T-helper 2 cell (primary cell): ENCODE measurements around the gene FAM168A.
A peak's percentile ranks its signal among the peaks of the same experiment; 100 is the strongest.
"Not testable (repeated sequence)": the region's sequence is repeated elsewhere in the genome, so short reads cannot be mapped to it uniquely, and the experiment has no call there.

Experiments used
- DNase-seq, 5 experiments: peaks; one replicate each; pipeline versions ENCODE4 v3.0.0 to v3.0.0-alpha.2; 2012 to 2022

The FAM168A gene

DNA sequence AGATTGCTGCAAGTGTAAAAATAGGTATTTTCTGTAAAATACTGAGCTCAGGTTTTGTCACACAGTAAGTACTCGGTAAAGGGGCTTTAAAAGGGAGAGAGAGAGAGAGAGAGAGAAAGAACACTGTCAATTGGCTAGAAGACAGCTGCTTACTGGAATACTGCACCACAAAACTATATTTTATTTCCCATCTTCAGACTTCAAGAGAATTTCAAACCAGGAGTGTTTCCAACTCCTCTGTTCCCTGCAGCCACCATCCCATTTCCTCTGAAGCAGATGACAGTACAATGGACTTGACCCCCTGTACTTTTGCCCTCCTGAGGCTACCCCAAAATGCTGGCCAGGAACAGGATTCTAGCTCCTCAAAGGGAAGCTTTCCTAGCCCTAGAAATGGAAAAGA, 132.0 kb downstream of the FAM168A start:
- no peak for DNase-seq

DNA sequence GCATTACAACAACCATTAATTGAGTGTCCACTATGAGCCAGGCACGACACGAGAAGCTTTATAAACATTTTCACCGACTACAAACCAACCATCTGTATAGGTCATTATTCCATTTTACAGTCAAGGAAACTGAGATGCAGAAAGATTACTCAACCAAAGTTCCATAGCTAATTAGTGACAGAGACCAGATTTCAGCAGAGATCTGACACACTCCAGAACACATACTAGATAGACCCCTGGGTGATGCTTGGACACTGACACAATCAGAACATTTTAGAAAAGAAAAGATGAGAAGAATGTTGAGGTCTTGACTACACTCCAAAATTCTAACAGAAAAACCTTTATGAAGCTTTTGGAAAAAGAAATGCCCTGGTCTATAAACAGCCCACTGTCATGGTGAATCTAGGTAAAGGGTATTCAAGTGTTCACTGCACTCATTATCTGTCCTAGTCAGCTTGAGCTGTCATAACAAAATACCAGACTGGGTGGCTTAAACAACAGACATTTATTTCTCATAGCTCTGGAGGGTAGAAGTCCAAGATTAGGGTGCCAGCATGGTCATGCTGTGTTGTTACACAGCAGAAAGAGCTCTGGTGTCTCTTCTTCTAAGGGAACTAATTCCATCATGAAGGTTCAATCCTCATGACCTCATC, 132.8 kb downstream of the FAM168A start:
- DNase-seq = no peak

DNA sequence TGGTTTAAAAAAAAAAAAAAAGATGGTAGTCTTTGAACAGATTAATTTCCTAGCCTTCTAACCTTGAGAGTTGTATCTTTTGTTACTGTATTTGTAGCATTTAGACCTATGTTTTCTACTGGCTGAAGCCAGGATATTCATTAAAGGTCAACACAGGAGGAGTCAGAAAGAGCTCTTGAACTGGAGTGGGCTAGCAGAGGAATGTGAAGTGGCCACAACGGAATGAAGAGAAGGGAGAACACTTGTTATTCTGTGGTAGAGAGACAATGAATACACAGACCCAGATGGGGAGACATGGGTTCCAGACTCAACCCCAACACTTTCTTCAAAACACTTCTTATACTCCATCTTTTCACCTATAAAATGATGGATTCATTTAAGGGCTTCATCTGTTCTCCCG, 133.6 kb downstream of the FAM168A start:
- no peak for DNase-seq

DNA sequence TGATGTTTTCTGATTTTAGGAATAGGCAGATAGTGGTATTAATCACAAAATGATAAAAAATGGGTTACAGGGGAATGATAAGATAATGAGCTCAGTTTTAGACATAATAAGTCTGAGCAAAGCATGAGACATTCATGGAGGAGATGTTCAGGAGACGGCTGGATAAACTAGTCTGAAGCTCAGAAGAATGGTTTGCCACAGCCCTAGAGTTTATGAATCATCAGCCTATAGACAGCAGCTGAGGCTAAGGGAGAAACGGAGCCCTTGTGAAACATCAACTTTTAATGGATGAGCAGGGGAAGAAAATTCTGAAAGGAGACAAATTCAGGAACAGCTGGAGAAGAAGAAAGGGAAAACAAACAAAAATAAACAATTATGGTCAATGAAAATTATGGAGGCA, 134.6 kb downstream of the FAM168A start:
- no peak for DNase-seq

DNA sequence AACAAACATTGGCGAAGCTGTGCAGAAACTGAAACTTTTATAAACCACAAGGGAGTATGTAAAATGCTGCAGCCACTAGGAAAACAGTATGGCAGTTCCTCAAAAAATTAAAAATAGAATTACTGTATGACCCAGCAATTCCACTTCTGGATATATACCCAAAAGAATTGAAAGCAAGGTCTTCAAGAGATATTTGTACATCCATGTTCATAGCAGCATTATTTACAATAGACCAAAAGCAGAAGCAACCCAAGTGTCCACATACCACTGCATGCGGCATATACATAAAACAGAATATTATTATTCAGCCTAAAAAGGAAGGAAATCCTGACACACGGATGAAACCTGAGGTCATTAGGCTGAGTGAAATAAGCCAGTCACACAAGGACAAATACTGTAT, 135.9 kb downstream of the FAM168A start:
- no peak for DNase-seq

DNA sequence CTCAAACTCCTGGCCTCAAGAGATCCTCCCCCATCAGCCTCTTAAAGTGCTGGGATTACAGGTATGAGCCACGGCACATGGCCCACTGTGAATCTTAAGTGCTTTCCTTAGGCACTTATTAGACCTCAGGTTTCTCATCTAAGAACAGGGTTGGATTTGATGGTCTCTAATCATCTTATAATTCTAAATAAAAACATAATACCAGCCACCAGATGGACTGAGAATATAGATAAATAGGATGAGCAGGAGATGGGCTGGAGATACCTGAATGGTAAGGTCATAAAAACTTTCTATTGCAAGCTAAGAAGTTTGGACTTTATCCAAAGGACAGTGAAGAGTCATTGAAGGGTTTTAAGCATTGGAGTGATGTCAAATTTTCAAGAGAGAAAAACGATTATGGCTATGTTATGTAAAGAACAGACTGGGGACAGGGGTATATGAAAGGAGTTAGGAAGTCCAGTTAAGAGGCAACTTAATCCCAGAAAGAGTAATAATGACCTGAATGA, 136.5 kb downstream of the FAM168A start:
- DNase-seq = no peak

DNA sequence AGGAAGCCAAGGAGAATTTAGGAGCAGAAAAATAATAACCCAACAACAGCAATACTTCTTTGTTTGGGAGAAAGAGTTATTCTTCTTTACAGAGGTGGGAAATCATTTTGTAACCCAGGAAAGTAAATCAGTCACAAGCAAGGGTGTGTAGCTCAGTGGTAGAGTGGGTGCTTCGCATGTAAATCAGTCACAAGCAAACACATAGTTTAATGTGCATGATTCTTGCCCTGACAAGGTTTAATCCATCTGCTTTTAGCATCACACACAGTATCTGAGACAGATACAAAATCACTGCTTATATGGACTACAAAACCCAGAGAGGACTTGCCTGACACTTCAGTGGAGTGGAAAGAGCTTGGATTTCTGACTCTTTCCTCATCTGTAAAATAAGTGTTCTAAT, 139.7 kb downstream of the FAM168A start:
- DNase-seq = no peak

DNA sequence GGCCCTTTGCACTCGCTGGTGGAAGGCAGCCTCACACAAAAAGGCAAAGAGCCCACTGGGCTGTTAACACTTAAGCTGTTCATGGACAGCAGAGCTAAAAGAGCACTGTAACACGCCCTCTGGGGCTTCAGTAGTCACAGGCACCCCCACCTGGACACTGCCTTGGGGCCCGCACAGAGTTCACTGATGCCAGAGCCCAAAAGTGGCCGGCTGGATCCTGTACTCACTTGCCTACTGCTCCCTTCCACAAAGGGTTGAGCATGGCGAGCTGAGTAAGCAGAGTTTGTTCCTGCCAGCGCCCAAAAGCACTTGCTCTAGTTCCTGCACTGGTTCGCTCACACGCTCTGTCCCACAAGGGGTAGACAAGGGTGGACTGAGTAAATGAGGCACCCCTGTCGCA, 142.9 kb downstream of the FAM168A start:
- no peak for DNase-seq

DNA sequence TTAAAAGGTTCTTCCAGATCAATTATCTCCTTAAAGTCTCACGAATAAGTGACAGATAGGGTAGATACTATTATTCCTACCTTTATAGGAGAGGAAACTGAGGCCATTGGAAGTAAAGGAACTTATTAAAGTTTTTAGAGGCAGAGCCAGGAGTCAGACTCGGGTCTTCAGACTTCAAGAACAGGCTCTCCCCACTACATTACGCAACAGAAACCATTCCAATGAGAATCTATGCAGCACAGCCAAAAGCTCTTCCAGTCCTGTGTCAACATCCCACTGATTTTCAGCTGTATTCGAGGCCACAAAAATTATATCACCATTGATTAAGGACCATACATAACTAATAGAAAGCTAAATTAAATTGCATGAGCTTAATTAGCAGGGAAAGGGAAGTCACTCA, 144.3 kb downstream of the FAM168A start:
- DNase-seq = no peak

DNA sequence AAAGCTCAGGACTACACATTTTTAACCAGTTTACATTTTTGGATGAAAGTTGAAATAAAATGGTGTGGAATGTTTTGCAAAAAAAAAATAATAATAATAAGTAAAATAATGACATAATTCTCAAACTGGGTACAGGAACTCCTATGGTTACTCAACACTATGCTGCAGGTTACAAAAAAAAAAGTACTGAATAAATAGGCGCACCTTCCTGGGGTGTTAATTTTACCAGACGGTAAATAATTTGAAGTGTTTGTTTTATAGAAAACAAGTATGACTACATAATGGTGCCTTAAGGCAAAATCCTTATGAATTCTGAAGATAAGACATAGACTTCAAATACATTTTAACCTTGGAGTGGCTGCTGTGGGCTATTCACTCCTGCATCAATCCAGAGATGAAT, 145.2 kb downstream of the FAM168A start:
- no peak for DNase-seq

DNA sequence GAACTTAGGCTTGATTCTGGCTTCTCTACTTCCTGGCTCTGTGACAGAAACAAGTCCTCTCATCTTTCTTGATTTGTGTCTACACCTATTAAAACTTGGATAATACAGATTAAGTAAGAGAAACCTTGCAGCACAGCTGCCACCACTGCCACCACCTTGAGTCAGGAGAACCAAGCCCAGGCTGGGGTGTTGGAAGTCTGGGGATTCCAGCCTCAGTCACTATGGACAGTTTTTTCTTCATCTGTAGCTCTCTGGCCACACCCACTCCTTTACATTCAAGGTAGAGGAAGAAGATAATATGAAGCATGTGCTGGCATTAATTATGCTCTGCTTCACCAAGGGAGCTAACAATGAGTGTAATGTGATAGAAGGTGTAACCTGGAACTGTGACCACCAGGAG, 146.0 kb downstream of the FAM168A start:
- no peak for DNase-seq

DNA sequence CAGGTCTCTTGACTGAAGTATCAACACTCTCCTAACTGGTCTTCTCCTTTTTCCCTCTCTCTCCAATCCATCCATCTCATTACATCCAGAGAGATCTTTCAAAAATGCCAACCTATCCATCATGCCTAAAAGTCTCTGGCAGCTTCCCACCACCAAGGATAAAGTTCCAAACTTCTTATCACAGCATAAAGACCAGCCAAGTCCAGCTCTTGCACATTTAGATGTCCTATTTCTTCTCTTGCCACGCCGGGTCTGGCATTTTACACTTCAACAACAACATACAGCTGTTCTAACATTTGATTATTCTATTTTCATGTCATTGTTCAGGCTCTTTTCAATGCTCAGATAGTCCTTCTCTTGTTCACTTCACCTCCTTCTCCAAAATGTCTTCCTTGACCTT, 151.1 kb downstream of the FAM168A start:
- DNase-seq = no peak

DNA sequence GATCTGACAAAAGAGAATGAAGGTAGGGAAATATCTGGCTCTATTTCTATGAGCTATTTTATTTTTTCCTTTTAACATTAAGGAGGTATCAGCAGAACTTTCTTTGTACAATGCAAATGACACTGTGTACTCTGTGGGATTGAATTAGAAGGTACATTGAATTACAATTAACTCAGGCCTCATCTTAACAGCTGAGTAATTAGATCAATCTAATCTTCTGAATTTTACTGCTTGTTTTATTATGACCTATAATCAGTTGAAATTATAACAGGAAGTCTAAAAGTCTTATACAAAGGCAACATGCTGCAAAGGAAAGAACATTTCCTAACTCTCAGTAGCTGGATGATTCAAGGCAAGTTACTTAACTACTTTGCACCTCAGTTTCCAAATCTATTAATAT, 151.9 kb downstream of the FAM168A start:
- no peak for DNase-seq

DNA sequence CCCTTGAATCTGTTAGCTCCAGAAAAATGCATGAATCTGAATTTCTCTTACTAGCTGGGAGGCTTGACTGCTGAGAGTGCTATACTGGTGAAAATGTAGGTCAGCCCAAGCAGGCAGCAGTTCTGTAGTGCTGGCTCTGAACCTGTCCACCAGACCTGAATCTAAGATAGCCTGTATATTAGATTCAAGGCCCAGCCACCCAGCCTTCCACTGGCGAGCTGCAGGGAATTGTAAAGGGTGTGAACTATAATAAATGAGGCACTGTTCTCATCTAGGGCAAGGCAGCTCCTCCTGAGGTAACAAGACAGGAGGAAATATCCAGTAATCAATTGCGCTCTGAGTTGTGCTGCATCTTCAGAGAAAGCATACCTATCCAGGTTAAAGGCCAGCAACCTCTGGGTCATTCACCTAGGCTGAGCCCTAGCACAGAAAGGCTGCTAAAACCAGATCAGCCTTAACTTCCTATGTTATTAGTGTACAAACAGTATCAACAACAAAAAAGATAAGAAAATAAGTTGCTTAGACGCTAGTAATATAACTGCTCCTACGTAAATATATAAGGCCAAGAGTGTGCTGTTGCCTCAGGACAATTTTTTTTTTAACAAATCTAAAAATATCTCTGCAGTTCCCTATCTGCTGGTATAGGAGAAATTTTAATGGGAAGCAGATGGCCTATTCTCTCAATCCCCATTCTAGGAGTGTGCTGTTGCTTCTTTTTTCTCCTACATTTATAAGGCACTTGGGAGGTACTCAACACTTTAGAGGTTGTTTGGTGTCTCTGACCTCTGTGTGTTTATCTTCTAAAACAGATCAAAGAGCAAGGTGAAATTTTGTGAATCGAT, 158.7 kb downstream of the FAM168A start:
- DNase-seq = no peak

DNA sequence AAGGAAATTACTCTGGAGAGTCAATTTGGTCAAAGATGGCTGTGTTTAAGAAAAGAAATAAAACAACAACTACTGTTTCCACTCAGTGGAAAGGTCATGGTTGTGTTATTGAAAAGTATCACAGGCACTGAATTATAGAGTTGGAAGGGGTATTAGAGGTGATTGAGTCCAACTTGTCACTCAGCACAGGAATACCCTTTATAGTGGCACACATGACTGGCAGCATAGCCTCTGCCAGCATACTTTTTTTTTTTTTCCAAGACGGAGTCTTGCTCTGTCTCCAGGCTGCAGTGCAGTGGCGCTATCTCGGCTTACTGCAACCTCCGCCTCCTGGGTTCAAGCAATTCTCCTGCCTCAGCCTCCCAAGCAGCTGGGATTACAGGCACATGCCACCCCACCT, 161.1 kb downstream of the FAM168A start:
- DNase-seq = not testable (repeated sequence)

DNA sequence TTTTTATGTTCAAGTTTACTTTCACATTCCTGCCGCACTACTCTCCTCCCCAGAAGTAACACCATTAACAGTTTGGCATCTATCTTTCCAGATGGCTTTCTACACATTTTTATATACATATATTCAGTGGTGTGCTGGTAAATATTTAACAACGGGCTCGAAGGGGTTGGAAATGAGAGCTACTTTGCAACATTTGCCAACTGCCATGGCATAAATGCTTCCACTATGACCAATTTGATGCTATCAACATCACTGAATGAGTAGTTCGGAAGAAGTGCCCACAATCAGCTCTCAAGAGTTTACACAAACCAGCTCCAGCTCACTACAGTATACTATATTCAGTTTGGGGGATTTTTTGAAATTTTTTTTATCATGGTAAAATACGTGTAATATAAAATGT, 166.5 kb downstream of the FAM168A start:
- DNase-seq = peak in 1 of 5 experiments; percentile 93

DNA sequence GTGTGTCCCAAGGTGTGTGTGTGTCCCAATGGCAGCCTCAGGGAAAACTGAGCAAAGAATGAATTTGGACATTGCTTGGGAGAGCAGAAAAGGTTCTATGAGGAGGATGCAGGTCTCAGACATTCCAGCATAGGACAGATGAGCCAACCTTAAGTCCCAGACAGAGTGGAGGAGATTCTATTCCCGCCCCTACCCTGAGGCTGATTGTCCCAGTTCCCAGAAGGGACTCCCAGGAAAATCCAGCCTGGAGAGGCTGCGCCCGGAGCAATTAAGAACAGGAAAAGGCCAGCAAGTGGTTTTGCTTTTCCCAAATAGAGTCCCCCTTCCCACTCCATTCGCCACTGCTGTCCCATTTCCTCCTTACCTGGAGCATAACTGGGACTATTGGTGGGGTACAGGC, 167.6 kb downstream of the FAM168A start:
- DNase-seq = no peak

DNA sequence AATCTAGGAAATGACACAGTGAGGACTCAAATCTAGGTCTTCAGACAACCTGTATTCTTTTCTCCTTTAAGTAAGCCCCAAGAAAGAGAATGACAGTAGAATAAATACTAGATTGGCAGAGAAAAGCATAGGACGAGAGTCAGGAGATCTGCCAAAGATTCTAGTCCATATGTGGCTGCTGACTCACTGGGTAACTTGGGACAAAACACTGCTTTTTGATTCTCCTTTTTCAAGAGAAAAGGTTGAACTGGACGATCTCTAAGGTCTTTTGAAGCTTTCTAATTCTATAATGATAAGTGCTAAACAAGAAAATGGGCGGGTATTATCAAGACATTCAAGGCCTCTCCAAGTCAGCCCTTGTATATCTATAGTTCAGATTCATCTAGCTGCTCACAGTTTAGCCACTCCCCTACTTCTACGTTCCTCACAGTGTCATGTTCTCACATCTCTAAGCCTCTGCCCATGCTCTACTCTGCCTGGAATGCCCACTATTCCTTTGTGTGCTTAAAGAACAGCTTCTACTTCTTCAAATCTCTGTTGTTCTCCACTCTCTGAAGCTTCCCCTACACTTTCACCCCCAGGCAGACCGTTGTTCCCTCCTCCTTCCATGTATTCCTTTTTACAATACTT, 168.7 kb downstream of the FAM168A start:
- DNase-seq = no peak

DNA sequence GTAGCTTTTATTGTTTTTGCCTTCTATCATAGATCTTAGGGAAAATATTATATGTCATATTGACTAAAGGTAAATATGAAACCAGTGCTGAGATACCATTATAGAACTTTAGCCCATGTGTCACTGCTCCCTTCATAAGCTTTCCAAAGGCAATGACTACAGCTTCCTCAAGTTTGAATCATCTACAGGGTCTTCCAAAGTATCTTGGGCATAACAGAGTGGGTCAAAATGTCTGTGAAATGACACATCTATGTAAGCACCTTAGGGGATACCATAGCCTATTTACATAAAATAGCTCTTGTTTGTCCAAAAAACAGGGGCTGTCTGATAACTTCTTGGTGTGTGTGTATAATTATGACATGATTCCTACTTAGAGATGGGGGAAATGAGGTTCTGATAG, 169.2 kb downstream of the FAM168A start:
- DNase-seq = no peak

DNA sequence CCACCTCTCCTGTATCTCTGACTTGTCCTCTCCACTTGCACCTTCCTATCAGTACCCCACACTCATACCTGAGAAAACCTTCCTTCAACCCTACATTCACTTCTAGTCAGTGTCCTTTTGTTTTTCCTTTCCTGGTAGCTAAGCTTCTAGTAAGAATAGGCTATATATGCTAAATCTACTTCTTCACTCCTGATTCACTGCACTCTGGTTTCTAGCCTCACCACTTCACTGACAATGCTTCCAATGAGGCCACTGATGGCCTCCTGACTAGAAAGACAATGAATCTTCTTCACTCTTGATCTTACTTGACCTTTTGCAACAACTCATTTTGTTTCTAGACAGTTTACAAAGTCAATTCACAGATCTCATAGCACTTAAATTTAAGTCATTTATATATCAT, 169.7 kb downstream of the FAM168A start:
- peak in 1 of 5 experiments; percentile 29 for DNase-seq

DNA sequence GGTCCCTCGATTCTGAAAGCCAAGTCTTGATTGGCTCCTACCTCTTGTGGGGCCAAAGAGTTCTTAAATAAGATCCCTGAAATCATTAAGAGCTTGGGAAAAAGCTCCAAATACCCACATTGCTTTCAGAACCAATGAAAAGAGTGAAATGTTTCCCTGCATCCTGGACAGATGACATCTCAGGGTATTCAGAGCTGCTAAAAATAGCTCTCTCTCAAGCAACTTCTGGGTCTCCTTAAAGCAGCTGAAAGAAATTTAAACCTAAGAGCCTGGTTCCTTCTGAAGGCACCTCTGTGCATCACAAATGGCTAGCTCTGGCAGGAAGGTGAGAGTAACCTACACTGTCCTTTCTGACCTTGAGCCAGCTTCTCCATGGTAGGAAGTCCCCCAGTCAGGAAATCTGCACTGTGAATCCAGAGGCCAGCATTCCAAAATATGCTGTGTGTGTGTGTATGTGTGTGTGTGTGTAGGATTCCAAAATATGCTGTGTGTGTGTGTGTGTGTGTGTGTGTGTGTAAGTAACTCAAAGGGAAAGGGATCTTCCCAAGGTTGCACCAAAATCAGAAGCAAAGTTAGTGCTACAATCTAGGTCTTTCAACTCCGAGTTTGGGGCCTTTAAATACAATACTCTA, 171.6 kb downstream of the FAM168A start:
- DNase-seq = no peak

DNA sequence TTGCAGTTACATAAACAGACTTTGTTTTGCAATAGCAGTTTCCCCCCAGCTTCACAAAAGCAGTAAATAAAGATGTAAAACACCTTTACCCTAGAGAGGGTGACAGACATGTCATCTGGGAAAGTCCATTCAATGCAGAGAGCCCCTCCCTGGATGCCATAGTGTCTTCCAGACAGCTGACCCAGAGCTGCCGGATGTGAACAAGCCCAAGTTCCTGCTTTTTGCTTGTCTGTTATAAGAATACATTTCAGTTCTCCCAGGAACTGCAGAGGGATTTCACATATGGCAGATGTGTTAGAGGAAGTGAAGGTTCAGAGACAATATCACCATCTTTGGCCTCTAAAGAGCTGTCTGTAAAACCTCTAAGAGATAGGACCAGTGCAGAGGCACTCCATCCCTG, 172.8 kb downstream of the FAM168A start:
- no peak for DNase-seq

DNA sequence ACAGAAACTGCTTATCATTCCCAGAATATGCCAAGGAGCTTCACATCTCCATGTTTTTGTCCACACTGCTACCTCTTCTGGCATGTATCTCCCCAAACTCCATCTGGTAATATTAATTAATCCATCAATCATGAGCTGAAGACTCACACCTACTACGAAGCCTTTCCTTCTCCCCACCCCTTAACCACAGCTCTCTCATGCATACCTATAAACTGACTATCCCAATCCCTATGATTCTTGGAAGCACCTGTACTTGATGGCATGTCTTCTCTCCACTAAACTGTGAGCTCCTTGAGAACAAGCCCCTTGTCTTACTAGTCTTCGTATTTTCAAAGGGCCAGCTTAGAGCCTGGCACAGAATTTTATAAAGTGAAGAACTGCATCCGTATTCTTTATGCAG, 174.4 kb downstream of the FAM168A start:
- no peak for DNase-seq
